HFFc6 (cell line): ENCODE data around the gene DDX52. TPM values are rescaled to one million over a fixed set of nuclear protein-coding genes. Genes with fewer than 3 reads are reported as not detected.
"Not testable (repeated sequence)": the region's sequence is repeated elsewhere in the genome, so short reads cannot be mapped to it uniquely, and the experiment has no call there.

Source experiments
- DNase-seq: peaks from one replicate; pipeline ENCODE4 v3.0.0-alpha.2; 2018
- H3K27ac Mint-ChIP-seq: 2 replicates; pipeline ENCODE4 v1.8.0; 2020; ENCODE audit warnings: mild to moderate bottlenecking, mixed read lengths
- H3K27me3 Mint-ChIP-seq: 2 replicates; pipeline ENCODE4 v1.8.0; 2021; ENCODE audit warnings: mild to moderate bottlenecking, moderate library complexity, mixed read lengths; ENCODE audit not compliant: insufficient read depth
- H3K36me3 Mint-ChIP-seq: 2 replicates; pipeline ENCODE4 v1.8.0; 2021; ENCODE audit warnings: low read depth, mixed read lengths
- H3K4me1 Mint-ChIP-seq: 2 replicates; pipeline ENCODE4 v1.8.0; 2020; ENCODE audit warnings: low read depth, mixed read lengths
- H3K4me3 Mint-ChIP-seq: 2 replicates; pipeline ENCODE4 v1.8.0; 2020; ENCODE audit warnings: mild to moderate bottlenecking, moderate library complexity, mixed read lengths
- H3K9me3 Mint-ChIP-seq: 2 replicates; pipeline ENCODE4 v1.8.0; 2020; ENCODE audit warnings: mild to moderate bottlenecking, mixed read lengths
- long read RNA-seq: library from polyadenylated mRNA; unstranded; transcript quantifications from one replicate; pipeline ENCODE4 v2.0.0, GENCODE V29; 2019
- total RNA-seq, 6 experiments: library from RNA; stranded (reverse); fragmentation: NEBNext Ultra II Directional; extraction: Animal tissue kit (Norgen Biotek cat#: 25700); gene quantifications; 2 replicates in 1 of 6; 3 replicates in 5 of 6; pipeline ENCODE4 v1.2.3, GENCODE V29; 2021
- TF ChIP-seq, protein P1 (sequence below): fragments of 200-600 bp; sonication (generic); IDR thresholded peaks from 2 replicates; pipeline ENCODE4 v1.5.0; 2021; ENCODE audit warnings: antibody characterized with exemption, mild to moderate bottlenecking

The DDX52 gene, protein sequence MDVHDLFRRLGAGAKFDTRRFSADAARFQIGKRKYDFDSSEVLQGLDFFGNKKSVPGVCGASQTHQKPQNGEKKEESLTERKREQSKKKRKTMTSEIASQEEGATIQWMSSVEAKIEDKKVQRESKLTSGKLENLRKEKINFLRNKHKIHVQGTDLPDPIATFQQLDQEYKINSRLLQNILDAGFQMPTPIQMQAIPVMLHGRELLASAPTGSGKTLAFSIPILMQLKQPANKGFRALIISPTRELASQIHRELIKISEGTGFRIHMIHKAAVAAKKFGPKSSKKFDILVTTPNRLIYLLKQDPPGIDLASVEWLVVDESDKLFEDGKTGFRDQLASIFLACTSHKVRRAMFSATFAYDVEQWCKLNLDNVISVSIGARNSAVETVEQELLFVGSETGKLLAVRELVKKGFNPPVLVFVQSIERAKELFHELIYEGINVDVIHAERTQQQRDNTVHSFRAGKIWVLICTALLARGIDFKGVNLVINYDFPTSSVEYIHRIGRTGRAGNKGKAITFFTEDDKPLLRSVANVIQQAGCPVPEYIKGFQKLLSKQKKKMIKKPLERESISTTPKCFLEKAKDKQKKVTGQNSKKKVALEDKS
- total RNA-seq: 10 to 100 TPM; 22.4 to 29.8 (median 26.8) TPM
- long read RNA-seq, full-length matches to known transcripts: 9 of 30 reads
- long read RNA-seq, partial matches to known transcripts: 18 of 30 reads
- long read RNA-seq, other reads (novel, unspliced or antisense): 3 of 30 reads

DNA sequence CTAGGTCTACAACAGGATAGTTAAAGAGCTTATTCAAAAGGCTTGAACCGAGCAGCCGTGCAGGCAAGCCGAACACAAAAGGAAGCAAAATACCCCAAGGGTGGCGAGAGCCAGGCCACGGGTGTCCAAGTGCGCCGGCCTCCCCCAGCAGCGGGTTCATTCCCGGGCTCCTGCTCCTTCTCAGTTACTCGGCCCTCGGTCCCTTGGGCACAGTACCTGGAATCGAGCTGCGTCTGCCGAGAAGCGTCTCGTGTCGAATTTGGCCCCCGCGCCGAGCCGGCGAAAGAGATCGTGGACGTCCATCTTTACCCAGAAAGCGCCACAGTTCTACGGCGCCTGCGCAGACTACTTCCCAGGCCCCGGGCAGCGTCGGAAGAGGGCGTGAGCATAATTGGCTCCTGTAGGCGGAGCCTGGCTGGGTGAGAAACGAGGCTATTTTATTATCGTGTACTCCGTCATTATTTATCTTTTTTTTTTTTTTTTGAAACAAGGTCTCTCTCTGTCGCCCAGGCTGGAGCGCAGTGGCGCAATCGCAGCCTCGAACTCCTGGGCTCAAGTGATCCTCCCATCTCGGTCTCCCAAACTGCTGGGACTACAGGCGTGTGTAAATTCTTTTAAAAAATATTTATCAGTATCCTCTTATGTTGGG, at the start of gene DDX52:
Gene DDX52, minus strand, starts transcription at position 329 of the 649 bp plus-strand sequence. Its CDS starts 26 bp downstream, at position 303.
- peak within 1 kb of the TSS; percentile 92 for H3K27ac Mint-ChIP-seq

DNA sequence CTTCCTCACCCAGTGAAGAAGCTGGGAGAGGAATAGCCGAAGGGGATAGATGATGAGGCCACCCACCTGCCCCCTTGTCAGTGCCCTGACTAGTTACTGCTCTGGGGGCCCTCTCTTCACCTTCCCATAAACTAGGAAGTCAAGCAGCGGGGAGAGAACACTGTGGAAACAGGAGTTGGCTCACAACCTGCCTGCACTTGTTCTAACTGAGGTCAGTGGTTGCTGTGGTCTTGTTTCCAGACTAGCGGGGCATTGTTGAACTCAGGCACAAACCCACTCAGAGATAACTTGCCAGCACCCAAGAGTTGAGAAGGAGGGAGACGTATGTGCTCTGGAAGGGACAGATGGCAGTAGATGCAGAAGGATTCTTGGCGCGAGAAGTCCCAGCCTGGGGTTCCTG, 48.6 kb upstream of the DDX52 start:
- TF ChIP-seq, protein P1, sequence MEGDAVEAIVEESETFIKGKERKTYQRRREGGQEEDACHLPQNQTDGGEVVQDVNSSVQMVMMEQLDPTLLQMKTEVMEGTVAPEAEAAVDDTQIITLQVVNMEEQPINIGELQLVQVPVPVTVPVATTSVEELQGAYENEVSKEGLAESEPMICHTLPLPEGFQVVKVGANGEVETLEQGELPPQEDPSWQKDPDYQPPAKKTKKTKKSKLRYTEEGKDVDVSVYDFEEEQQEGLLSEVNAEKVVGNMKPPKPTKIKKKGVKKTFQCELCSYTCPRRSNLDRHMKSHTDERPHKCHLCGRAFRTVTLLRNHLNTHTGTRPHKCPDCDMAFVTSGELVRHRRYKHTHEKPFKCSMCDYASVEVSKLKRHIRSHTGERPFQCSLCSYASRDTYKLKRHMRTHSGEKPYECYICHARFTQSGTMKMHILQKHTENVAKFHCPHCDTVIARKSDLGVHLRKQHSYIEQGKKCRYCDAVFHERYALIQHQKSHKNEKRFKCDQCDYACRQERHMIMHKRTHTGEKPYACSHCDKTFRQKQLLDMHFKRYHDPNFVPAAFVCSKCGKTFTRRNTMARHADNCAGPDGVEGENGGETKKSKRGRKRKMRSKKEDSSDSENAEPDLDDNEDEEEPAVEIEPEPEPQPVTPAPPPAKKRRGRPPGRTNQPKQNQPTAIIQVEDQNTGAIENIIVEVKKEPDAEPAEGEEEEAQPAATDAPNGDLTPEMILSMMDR: no peak
- Mint-ChIP-seq H3K27ac (no peak overlapping the region), H3K27me3 (peaks cover 16% of the 10 kb centered on the region), H3K4me1 (no peaks in the 10 kb centered on the region), H3K9me3 (no peaks in the 10 kb centered on the region; the same call in 1 of the 2 replicates), H3K36me3 (no peaks in the 10 kb centered on the region), H3K4me3 (no peak overlapping the region)
- no peak for DNase-seq

More for the DNA sequence above, at the start of gene DDX52:
- Mint-ChIP-seq H3K36me3 (peaks cover 23% of the 10 kb centered on the region), H3K4me1 (peaks cover 45% of the 10 kb centered on the region), H3K27me3 (0 out of 2 replicates have a peak, but pooled peaks cover 4% of the 10 kb centered on the region), H3K4me3 (peak within 1 kb of the TSS; percentile 97), H3K9me3 (no peaks in the 10 kb centered on the region)
- peak; percentile 84 for DNase-seq
- TF ChIP-seq, protein P1: peak; percentile 44

DNA sequence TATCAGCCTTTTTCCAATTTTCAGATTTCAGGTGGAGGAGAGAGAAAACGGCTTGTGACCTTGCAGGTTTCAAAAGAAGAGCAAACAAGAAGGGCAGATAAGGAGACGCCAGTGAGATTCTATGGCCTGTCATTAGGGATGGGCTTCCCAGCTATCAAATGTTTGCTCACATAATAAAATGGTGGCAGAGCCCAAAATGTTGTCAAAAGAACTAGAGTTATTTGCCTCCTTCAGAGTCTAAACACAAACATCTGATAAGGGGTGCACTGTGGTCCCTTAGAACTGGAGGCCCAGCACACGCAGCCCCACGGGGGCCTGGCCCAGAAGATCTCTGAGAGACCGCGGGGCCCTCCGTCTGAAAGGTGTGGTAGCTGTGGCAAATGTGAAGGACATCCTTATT, 46.1 kb upstream of the DDX52 start:
- TF ChIP-seq, protein P1: no peak
- Mint-ChIP-seq H3K36me3 (no peaks in the 10 kb centered on the region), H3K9me3 (no peaks in the 10 kb centered on the region; the same call in 1 of the 2 replicates), H3K4me3 (no peak overlapping the region), H3K27ac (no peak overlapping the region), H3K4me1 (no peaks in the 10 kb centered on the region), H3K27me3 (peaks cover 24% of the 10 kb centered on the region)
- no peak for DNase-seq

DNA sequence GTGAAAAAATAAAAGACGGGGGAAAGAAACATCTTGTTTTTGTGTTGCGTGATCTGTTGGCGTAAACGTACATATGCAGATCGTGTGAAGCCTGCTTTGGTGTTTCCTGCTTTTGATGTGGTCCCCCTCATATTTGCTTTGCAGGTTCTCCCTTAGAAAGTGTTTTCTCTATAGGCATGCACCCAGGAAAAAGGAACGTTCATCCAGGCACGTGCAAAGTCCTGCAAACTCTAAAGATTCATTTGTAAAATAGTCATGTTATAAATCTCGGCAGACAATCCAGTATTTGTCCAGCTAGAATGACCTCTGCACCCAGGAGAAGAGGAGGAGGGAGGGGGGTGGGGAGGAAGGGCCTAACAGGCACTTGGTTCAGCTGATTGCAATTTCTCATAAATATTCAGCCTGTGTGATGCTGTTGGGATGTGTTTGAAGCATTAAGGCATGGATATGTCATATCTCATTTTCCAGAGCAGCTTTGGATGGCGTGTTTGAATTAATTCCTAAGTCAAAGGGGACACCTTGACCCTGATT, 40.3 kb upstream of the DDX52 start:
- Mint-ChIP-seq H3K9me3 (peaks cover 2% of the 10 kb centered on the region; the same call in 1 of the 2 replicates), H3K27ac (no peak overlapping the region), H3K27me3 (peaks cover 19% of the 10 kb centered on the region), H3K4me3 (no peak overlapping the region), H3K36me3 (no peaks in the 10 kb centered on the region), H3K4me1 (no peaks in the 10 kb centered on the region)
- TF ChIP-seq, protein P1: no peak
- DNase-seq: no peak

DNA sequence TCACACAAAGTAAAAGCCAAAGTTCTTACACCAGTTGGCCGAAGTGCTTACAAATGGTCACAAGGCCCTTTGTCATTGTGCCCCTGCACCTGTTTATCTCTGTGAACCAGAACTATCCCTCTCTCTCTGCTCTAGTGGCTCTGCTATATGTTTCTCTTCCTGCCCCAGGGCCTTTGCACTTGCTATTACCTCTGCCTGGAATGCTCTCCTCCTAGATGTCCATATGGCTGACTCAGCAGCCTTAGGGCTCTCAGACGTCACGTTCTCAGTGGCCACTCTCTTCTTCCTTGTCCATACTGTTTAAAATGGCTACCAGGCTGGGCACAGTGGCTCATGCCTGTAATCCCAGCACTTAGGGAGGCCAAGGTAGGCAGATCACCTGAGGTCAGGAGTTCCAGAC, 38.8 kb upstream of the DDX52 start:
- TF ChIP-seq, protein P1: no peak
- peaks cover 19% of the 10 kb centered on the region for H3K27me3 Mint-ChIP-seq
- no peak overlapping the region for H3K27ac Mint-ChIP-seq
- DNase-seq: no peak
- H3K36me3 Mint-ChIP-seq: no peaks in the 10 kb centered on the region
- H3K4me3 Mint-ChIP-seq: no peak overlapping the region
- H3K9me3 Mint-ChIP-seq: peaks cover 5% of the 10 kb centered on the region; the same call in 1 of the 2 replicates
- H3K4me1 Mint-ChIP-seq: no peaks in the 10 kb centered on the region

DNA sequence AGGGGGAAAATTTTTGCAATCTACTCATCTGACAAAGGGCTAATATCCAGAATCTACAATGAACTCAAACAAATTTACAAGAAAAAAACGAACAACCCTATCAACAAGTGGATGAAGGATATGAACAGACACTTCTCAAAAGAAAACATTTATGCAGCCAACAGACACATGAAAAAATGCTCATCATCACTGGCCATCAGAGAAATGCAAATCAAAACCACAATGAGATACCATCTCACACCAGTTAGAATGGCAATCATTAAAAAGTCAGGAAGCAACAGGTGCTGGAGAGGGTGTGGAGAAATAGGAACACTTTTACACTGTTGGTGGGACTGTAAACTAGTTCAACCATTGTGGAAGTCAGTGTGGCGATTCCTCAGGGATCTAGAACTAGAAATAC, 36.7 kb upstream of the DDX52 start:
- H3K27me3 Mint-ChIP-seq: peaks cover 12% of the 10 kb centered on the region
- H3K4me1 Mint-ChIP-seq, H3K27ac Mint-ChIP-seq, DNase-seq, H3K4me3 Mint-ChIP-seq, H3K9me3 Mint-ChIP-seq, H3K36me3 Mint-ChIP-seq: not testable (repeated sequence)
